LNCAP (cell line): ENCODE data around the gene CRELD1.

Experiments used
- CTCF ChIP-seq: fragments of 450-650 bp; IDR thresholded peaks from 2 replicates; pipeline ENCODE4 v1.5.1; 2017; ENCODE audit warnings: mild to moderate bottlenecking

Gene CRELD1

DNA sequence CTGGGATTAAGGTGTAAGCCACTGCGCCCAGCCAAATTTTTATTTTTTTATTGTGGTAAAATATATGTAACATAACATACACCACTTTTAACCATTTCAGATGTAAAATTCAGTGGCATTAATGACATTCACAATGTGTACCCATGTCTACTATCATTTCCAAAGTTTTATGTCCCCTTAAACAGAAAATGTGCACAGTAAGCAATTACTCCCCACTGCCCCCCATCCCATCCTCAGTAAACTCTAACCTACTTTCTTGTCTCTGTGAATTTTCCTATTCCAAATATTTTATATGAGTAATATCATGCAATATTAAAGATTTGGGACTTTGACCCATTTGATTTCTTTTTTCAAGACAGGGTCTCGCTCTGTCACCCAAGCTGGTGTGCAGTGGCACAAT, 33.2 kb downstream of the CRELD1 start:
- TF ChIP-seq CTCF: no peak

DNA sequence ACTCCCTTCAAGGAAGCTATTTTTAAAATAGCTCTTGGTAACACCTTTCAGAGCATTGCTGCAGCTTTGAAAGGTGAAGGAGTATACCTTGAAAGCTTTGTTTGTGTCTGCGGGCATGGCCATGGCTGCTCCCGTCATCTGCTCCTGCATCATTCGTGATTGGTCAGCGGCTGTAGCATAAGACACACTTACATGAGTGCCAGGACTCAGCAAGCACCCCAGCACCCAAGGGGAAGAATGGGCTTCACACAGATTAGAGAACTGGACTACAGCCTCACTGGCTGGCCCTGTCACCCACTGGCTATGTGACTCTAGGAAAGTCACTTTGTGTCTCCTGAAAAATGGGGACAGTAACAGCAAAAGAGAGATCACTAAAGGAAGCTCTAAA, 36.0 kb downstream of the CRELD1 start:
- no peak for TF ChIP-seq CTCF

GRCh38 chr3:9970020-9970652, 36.5 kb downstream of the CRELD1 start:
- no peak for TF ChIP-seq CTCF

- TF ChIP-seq CTCF: no peak
These were observed 43.4 kb downstream of the CRELD1 start for GRCh38 chr3:9976721-9977709.

DNA sequence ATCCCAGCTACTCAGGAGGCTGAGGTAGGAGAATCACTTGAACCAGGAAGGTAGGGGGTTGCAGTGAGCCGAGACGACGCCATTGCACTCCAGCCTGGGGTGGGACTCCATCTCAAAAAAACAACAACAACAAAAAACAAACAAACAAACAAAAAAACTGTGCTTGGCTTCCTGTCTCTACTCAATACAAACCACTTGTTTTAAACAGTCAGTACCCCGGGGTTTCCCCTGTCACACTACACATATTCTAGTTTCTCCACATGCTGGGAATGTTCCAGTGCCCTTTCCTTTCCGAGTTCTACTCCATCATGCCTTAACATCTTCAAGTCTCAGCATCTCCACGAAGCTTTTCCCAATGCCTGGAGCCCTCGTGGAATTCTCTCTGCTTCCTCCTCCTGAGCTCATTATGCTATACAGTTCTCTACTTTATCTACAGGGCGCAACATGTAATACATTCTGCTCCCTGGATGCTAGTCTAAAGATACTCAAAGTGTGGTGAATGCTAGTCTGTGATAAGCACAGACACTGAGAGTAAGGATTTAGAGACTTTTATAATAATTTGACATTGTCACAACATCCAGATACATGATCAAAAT, 45.2 kb downstream of the CRELD1 start:
- no peak for TF ChIP-seq CTCF

GRCh38 chr3:9980251-9980650, 46.6 kb downstream of the CRELD1 start:
- TF ChIP-seq CTCF: no peak

GRCh38 chr3:9986230-9986725, 52.6 kb downstream of the CRELD1 start:
- TF ChIP-seq CTCF: no peak
